ENCODE data around the gene GTF2F2.
"Not testable (repeated sequence)": the region's sequence is repeated elsewhere in the genome, so short reads cannot be mapped to it uniquely, and the experiment has no call there.

GTF2F2 gene

DNA sequence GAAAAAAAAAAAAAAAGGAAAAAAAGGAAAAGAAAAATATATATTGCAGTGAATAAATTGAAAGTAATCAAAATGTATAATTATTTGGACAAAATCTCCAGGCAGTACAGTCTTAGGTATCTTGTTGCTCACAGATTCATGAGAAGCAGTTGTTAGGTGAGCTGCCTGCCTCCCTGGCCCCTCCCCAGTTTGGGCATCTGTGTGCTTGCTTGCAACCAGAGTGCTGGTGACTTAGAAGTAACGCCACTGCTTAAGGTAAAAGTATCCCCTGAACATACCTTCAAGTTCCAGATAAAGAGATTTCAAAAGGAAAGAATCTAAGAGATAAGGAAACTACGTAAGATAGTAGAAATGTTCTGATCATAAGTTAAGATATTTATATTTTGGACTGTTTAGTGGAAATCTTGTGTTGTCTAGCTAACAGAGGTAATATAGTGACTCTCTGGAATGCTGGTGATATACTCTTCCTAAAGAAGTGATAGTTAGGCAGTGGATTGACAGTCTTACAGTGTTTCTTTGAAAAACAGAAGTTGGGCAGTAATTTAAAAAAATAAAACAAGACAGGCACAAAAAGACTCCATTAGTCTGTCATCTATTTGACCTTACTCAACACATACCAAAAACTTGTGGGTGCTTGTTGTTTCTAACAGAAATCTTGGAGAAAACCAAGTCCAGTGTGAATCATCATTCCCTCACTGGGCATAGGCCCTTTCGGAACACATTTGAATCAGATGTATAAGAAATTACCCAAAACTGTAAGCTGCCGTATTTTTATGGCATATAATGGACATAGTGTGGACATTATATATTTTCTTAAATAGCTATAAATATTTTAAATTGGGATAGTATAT is 118.9 kb downstream of the GTF2F2 start:
- Mint-ChIP-seq H3K27ac (peak overlapping the region; percentile 12), H3K27me3 (no peaks in the 10 kb centered on the region), H3K36me3 (peaks cover 5% of the 10 kb centered on the region), H3K4me3 (no peak overlapping the region), H3K9me3 (no peaks in the 10 kb centered on the region), H3K4me1 (peaks cover 21% of the 10 kb centered on the region)

DNA sequence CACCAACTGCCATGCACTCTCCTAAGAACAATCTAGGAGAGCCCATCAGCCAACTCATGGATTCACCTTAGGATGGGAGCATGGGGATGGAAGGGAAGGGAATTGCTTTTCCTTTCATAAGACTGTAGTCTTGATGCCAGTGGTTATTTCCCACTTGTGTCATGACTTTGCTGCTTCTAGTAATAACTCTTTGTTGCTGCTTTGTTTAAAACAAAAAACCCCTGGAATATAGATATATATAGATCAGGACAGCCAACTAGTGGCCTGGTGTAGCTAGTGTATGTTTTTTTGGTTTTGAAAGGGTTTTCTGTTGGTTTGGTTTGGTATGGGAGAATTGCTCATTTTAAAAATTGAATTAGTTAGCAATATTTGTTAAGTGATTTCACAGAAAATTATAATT is 119.8 kb downstream of the GTF2F2 start:
- Mint-ChIP-seq H3K27ac (no peak overlapping the region), H3K4me1 (peaks cover 21% of the 10 kb centered on the region), H3K4me3 (no peak overlapping the region), H3K27me3 (no peaks in the 10 kb centered on the region), H3K36me3 (peaks cover 6% of the 10 kb centered on the region), H3K9me3 (no peaks in the 10 kb centered on the region)

DNA sequence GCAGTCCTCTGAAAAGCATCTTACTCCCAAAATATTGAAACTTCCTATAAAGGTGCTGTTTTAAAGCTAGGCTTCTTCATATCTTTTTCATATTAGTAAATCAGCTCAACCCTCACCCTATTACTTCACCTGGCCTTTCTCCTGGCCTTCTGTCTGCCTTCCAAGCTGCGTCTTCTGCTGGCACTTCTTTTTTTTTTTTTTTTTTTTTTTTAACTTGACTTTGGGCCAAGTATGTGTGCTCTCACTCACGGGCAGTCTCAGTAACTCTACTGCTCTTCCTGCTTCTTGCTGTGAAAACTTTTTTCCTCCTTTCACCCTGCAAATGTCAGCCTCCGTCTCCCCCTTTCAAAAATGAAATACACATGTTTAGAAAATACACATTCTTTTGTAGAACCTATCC is 121.8 kb downstream of the GTF2F2 start:
- Mint-ChIP-seq H3K9me3 (no peaks in the 10 kb centered on the region), H3K27ac (no peak overlapping the region), H3K4me1 (peaks cover 18% of the 10 kb centered on the region), H3K27me3 (no peaks in the 10 kb centered on the region), H3K4me3 (no peak overlapping the region), H3K36me3 (peaks cover 9% of the 10 kb centered on the region)

DNA sequence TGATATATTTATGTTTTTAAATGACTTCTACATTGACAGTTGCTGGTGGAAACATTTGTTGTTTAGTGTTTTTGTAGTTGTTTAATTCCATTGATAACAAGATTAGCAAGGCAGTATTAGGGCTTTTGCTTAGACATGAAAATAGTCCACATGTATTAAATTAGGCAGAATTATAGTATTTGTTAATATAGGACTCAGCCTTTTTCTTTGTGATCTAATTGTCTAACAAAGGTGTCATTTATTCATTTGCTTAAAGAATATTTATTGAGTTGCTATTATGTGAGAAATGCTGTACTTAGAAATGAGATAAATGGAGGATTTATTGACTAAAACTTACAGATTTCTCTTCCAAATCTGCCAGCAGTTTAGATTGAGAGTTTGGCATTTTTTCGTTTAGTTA is 122.2 kb downstream of the GTF2F2 start:
- peak overlapping the region; percentile 44 for H3K27ac Mint-ChIP-seq
- no peak overlapping the region for H3K4me3 Mint-ChIP-seq
- no peaks in the 10 kb centered on the region for H3K27me3 Mint-ChIP-seq
- no peaks in the 10 kb centered on the region for H3K9me3 Mint-ChIP-seq
- peaks cover 18% of the 10 kb centered on the region for H3K4me1 Mint-ChIP-seq
- peaks cover 9% of the 10 kb centered on the region for H3K36me3 Mint-ChIP-seq

DNA sequence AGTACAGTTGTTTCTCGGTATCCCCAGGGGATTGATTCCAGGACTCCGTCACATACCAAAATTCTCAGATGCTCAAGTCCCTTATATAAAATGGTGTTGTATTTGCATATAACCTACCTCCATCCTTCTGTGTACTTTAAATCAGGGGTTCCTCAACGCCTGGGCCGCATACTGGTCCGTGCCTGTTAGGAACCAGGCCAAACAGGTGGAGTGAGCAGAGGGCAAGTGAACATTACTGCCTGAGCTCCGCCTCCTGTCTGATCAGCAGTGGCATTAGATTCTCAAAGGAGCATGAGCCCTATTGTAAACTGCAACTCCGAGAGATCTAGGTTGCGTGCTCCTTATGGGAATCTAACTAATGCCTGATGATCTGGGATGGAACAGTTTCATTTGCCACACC is 122.8 kb downstream of the GTF2F2 start:
- Mint-ChIP-seq H3K27me3 (no peaks in the 10 kb centered on the region), H3K36me3 (peaks cover 9% of the 10 kb centered on the region), H3K27ac (no peak overlapping the region), H3K9me3 (no peaks in the 10 kb centered on the region), H3K4me1 (peaks cover 18% of the 10 kb centered on the region), H3K4me3 (no peak overlapping the region)

DNA sequence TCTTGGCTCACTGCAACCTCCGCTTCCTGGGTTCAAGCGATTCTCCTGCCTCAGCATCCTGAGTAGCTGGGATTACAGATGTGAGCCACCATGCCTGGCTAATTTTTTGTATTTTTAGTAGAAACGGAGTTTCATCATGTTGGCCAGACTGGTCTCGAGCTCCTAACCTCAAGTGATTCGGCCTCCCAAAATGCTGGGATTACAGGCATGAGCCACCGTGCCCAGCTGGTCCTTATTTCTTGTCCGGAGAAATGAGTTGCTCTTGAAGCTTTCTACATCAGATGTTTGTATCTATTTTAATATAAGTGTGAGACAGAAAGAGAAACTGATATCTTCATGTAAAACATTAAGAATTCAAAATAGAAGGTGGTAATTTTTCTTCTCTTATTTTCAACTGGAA is 124.4 kb downstream of the GTF2F2 start:
- not testable (repeated sequence) for H3K4me3 Mint-ChIP-seq, H3K36me3 Mint-ChIP-seq, H3K27ac Mint-ChIP-seq, H3K27me3 Mint-ChIP-seq, H3K9me3 Mint-ChIP-seq
- peaks cover 13% of the 10 kb centered on the region for H3K4me1 Mint-ChIP-seq

DNA sequence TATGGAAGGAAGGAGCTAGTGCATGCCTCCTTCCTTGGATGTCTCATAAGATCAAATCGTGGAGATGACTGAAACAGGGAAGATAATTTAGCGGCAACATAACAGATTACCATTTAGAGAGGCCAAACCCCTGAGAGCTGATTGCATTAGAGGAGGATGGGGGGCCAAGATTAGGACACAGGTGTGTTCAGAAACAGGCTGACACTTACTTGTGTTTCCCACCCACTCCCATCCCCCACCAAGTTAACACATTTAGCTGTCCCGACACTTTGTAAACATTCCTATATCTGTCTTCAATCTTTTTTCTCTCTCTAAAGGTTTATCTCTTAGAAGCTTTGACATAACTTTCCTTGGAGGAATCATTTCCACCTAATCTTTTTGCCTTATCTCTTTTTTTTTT is 129.4 kb downstream of the GTF2F2 start:
- Mint-ChIP-seq H3K27ac (no peak overlapping the region), H3K4me1 (no peaks in the 10 kb centered on the region), H3K4me3 (no peak overlapping the region), H3K36me3 (peaks cover 13% of the 10 kb centered on the region), H3K9me3 (no peaks in the 10 kb centered on the region), H3K27me3 (no peaks in the 10 kb centered on the region)

DNA sequence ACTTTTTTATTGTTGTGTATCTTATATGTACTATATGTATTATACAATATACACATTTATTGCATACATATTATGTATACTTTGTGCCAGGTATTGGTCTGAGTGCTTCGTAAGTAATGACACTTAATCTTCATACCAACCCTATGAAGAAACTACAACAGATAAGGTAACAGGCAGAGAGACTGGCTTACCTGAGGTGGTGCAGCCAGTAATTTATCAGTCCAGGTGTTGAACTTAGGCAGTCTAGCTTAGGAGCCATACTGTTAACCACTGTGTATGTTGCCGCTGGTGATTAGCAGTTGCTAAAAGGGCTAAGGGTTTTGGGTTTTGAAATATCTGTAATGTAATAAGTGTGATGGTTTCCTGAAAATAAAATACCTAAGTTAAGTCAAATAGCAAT is 134.1 kb downstream of the GTF2F2 start:
- Mint-ChIP-seq H3K27me3 (no peaks in the 10 kb centered on the region), H3K36me3 (peaks cover 17% of the 10 kb centered on the region), H3K9me3 (no peaks in the 10 kb centered on the region), H3K4me3 (no peak overlapping the region), H3K4me1 (peaks cover 26% of the 10 kb centered on the region), H3K27ac (no peak overlapping the region)

DNA sequence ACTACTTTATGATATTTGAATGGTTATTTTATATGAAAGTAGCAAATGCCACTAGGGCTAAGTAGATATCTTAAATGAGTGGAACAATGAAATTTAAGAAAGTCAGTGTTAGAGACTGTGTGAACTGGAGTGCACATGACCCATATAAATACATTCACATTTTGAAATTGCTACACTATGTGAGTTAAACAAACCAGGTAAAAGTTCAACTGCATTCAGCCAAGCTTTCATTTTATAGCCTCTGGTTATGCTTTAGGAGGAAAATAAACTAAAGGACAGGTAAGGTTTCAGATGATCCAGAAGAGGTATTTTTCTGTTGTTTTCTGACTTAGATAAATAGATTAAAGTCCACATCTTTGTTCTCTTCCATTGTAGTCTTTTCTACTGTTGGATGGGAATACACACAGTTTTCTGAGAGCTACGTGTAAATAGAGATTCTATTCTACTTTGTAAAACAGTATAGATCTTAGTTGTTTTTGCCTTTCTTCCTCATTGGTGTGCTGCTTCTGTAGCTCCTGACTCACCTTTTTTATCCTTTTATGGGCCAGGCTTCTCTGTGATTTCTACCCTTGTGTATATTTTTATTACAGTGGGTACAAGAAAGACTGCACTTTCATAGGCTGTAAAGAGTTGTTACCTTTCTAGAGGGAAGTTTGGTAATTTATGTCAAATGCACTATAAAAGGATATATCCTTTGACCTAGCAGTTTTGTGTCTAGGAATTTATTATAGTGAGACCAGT is 135.1 kb downstream of the GTF2F2 start:
- Mint-ChIP-seq H3K36me3 (peaks cover 17% of the 10 kb centered on the region), H3K9me3 (no peaks in the 10 kb centered on the region), H3K4me3 (no peak overlapping the region), H3K27me3 (no peaks in the 10 kb centered on the region), H3K4me1 (peaks cover 26% of the 10 kb centered on the region), H3K27ac (no peak overlapping the region)

DNA sequence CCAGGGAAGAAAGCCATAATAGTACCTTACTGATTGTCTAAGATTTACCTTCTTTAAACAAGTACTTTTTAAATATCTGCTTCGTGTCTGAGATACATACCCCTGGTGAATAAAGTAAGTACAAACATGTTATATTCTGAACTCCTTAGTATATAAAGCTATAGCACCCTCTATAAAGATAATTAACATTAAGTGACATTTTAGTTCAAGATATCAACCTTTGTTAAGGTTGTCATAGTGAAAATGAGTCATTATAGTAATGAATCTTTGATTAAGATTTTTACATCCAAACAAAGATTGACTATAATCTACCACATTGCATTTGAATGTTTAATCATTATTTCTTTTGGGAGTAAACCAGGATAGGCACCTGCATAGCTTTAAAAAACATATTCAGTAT is 135.9 kb downstream of the GTF2F2 start:
- no peaks in the 10 kb centered on the region for H3K27me3 Mint-ChIP-seq
- H3K4me1 Mint-ChIP-seq = peaks cover 26% of the 10 kb centered on the region
- H3K27ac Mint-ChIP-seq = no peak overlapping the region
- H3K9me3 Mint-ChIP-seq = no peaks in the 10 kb centered on the region
- H3K36me3 Mint-ChIP-seq = peaks cover 17% of the 10 kb centered on the region
- H3K4me3 Mint-ChIP-seq = no peak overlapping the region

DNA sequence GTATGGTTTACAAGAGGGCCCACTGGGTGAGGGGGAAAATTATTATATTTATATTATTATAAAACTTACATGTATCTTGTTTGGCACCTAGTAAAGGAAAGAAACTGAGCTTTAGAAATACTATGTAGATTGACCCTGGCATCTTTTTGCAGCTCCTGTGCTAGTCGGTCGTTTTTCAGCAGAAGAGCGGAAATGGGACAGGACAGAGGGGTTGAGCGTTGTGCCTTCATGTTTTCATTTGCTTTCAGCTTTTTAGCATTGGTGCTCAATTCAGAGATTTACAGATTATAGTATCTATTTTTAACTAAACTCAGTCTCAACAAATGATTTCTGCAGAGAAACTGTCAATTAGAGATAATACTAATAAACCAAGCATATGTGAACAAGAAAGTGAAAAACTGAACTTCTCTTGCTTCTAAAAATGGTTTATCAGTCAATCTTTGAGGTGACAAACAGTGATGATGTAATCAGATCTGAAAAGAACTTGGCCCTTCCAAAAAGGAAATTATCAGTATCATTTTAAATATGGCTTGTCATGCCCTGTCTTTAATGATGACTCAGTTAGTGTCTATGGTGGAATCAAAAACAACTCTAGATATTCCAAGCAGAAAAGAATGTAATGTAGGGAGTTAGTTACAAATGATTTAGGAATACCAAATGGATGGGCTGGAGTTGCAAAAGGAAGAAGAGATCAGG is 137.5 kb downstream of the GTF2F2 start:
- Mint-ChIP-seq H3K36me3 (peaks cover 17% of the 10 kb centered on the region), H3K4me3 (no peak overlapping the region), H3K27me3 (no peaks in the 10 kb centered on the region), H3K9me3 (no peaks in the 10 kb centered on the region), H3K4me1 (peaks cover 26% of the 10 kb centered on the region), H3K27ac (no peak overlapping the region)

DNA sequence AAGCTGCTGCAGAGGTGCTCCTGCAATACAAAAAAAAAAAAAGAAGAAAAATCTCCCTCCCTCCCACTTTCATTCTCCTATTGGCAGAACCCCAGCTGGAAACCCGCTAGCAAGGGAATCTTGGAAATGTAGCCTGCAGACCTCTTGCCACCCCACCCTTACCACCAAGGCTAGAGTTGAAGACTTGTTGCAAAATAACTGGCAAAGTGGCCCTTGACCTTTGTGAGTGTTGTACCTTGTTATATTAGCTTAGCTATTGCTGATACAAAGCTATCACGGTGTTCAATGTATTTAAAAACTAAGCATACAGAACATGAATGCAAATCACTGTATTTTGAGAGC is 138.0 kb downstream of the GTF2F2 start:
- Mint-ChIP-seq H3K4me3 (no peak overlapping the region), H3K4me1 (peaks cover 26% of the 10 kb centered on the region), H3K27me3 (no peaks in the 10 kb centered on the region), H3K27ac (no peak overlapping the region), H3K9me3 (no peaks in the 10 kb centered on the region), H3K36me3 (peaks cover 15% of the 10 kb centered on the region)

DNA sequence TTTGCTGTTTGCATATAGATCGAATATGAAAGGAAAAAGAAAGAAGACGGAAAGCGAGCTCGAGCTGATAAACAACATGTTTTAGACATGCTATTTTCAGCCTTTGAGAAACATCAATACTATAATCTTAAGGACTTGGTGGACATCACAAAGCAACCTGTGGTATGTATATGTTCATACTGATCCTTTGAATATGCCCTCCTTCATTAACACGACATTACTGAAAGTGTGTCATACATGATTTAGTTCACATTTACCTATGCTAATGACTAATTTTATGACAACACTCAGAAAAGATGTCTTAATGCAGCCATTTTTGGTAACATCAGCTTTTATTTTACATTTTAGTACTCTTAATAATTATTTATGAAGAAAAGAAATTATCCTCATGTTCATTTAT is 146.9 kb downstream of the GTF2F2 start:
- H3K27ac Mint-ChIP-seq = no peak overlapping the region
- no peaks in the 10 kb centered on the region for H3K9me3 Mint-ChIP-seq
- H3K4me3 Mint-ChIP-seq = no peak overlapping the region
- H3K36me3 Mint-ChIP-seq = peaks cover 12% of the 10 kb centered on the region
- H3K4me1 Mint-ChIP-seq = no peaks in the 10 kb centered on the region
- H3K27me3 Mint-ChIP-seq = no peaks in the 10 kb centered on the region

DNA sequence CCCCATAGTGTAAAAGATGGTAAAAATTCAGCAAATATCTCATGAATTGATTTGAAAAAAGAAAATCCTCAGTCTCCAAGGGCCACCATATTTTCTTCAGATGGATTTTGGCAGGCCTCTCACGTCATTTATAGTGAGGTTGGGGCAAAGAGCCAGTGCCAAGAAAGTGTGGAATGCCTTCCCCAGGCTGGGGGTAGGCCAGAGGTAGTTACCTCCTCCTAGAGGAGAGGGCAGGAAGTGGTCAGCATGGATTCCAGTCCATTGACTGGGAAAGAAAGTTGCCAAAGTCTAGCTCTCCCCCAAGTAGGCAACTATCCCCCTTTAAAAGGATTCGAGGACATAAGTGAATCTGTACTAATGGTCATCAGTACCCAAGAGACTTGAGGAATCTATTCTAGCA is 148.9 kb downstream of the GTF2F2 start:
- Mint-ChIP-seq H3K36me3 (peaks cover 8% of the 10 kb centered on the region), H3K9me3 (no peaks in the 10 kb centered on the region), H3K4me3 (no peak overlapping the region)

DNA sequence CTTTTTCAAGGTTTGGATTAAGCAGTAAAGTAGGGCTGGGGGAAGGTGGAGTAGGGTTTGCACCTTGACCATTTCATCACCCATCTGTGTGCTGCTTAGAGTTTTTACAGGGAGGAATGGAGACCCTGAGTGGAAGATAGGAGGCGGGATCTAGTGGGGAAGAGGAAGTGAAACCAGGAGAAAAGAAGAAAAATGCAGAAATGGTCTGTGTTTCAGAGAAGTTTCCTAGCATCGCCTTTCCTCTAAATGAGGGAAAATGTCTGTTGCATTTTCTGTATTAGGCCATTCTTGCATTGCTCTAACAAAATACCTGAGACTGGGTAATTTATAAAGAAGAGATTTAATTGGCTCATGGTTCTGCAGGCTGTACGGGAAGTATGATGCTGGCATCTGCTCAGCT is 156.6 kb downstream of the GTF2F2 start:
- no peak overlapping the region for H3K27ac Mint-ChIP-seq
- H3K9me3 Mint-ChIP-seq = no peaks in the 10 kb centered on the region
- H3K36me3 Mint-ChIP-seq = peaks cover 11% of the 10 kb centered on the region
- peaks cover 9% of the 10 kb centered on the region for H3K4me1 Mint-ChIP-seq
- no peak overlapping the region for H3K4me3 Mint-ChIP-seq
- no peaks in the 10 kb centered on the region for H3K27me3 Mint-ChIP-seq

More for the DNA sequence above, 148.9 kb downstream of the GTF2F2 start:
- H3K27me3 Mint-ChIP-seq = no peaks in the 10 kb centered on the region
- no peak overlapping the region for H3K27ac Mint-ChIP-seq
- no peaks in the 10 kb centered on the region for H3K4me1 Mint-ChIP-seq

DNA sequence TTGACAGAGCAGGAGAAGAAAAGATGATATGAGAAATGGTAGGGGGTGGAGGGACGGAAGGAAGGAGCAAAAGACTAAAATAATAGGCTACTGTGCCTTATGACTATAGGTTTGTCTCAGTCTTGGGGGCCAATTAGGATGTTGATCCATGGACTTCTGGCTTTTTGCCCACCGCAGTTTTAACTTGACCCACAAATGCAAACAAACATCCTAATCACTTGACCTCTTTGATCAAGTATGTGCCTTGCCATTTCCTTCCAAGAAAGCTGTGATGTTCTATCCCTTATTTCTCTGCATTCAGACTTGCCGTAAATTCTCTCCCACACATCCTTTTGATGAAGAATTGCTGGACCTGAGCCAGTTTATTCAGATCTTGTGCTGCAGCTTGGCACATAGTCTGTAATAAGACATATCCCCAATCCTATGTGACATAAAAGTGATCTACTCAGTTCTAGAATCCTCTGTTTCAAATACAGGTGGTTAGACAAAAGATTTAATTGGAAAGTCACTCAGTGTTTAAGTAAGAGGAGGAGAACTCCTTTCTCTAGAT is 157.9 kb downstream of the GTF2F2 start:
- no peaks in the 10 kb centered on the region for H3K9me3 Mint-ChIP-seq
- H3K27me3 Mint-ChIP-seq = no peaks in the 10 kb centered on the region
- H3K4me3 Mint-ChIP-seq = no peak overlapping the region
- peaks cover 9% of the 10 kb centered on the region for H3K4me1 Mint-ChIP-seq
- H3K27ac Mint-ChIP-seq = peak overlapping the region; percentile 8
- peaks cover 14% of the 10 kb centered on the region for H3K36me3 Mint-ChIP-seq
